ENCODE measurements around the gene PI4KA. TPM values are rescaled to one million over a fixed set of nuclear protein-coding genes. Genes with fewer than 3 reads are reported as not detected.
"Not testable (repeated sequence)": the region's sequence is repeated elsewhere in the genome, so short reads cannot be mapped to it uniquely, and the experiment has no call there.

PI4KA gene
- total RNA-seq, 6 experiments from 2014 or later: 35.3 to 55.4 (median 47.7) TPM

DNA sequence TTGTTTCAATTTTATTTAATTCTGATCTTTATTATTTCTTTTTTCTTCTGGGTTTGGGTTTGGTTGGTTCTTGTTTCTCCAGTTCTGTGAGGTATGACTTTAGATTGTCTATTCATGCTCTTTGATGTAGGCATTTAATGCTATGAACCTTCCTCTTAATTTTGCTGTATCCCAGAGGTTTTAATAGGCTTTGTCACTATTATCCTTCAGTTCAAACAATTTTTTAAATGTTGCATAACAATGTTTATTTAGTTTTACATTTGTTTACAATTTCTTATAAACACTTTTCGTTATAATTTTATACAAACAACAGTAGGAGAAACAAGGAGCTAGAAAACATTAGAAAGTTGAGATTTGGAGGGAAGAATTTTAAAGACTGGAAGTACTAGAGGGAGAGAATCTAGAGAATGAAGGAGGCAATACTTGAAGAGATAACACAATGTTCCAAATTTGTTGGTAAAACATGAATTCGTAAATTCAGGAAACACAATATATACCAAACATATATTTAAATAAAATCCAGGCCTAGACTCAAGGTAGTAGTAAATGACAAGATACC is 180.8 kb downstream of the PI4KA start:
- 60% methylated on average over 2 of the region's 2 CpGs for WGBS (ENCODE audit: insufficient coverage, low coverage, low lambda C conversion rate, missing lambda C conversion rate)
- intact Hi-C loops (cut with DNase I): no loop called here
- no peaks in the 10 kb centered on the region for H3K4me1 ChIP-seq
- no peaks in the 10 kb centered on the region for H3K9me3 ChIP-seq
- ATAC-seq (no peak), DNase-seq (no peak)
- H3K36me3 ChIP-seq: no peaks in the 10 kb centered on the region
- TF ChIP-seq, protein P1, sequence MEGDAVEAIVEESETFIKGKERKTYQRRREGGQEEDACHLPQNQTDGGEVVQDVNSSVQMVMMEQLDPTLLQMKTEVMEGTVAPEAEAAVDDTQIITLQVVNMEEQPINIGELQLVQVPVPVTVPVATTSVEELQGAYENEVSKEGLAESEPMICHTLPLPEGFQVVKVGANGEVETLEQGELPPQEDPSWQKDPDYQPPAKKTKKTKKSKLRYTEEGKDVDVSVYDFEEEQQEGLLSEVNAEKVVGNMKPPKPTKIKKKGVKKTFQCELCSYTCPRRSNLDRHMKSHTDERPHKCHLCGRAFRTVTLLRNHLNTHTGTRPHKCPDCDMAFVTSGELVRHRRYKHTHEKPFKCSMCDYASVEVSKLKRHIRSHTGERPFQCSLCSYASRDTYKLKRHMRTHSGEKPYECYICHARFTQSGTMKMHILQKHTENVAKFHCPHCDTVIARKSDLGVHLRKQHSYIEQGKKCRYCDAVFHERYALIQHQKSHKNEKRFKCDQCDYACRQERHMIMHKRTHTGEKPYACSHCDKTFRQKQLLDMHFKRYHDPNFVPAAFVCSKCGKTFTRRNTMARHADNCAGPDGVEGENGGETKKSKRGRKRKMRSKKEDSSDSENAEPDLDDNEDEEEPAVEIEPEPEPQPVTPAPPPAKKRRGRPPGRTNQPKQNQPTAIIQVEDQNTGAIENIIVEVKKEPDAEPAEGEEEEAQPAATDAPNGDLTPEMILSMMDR (IDR thresholded peaks at IDR 0.05): no peak
- TF ChIP-seq POLR2A (IDR thresholded peaks at IDR 0.05): no peak
- no peak overlapping the region for H3K27ac ChIP-seq
- H3K4me3 ChIP-seq: no peak overlapping the region
- no peaks in the 10 kb centered on the region for H3K27me3 ChIP-seq

DNA sequence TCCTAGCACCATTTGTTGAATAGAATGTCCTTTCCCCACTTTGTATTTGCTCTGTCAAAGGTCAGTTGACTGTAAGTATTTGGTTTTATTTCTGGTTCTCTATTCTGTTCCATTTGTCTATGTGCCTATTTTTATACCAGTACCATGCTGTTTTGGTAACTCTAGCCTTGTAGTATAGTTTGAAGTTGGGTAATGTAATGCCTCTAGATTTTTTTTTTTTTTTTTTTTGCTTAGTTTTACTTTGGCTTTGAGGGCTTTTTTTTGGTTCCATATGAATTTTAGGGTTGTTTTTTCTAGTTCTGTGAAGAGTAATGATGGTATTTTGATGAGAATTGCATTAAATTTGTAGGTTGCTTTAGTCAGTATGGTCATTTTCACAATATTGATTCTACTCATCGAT is 183.0 kb downstream of the PI4KA start:
- 71% methylated on average over 1 of the region's 1 CpG for WGBS (ENCODE audit: insufficient coverage, low coverage, low lambda C conversion rate, missing lambda C conversion rate)
- H3K27ac ChIP-seq; DNase-seq; ATAC-seq; H3K4me3 ChIP-seq; H3K27me3 ChIP-seq; H3K4me1 ChIP-seq; H3K36me3 ChIP-seq; intact Hi-C loops (cut with DNase I); H3K9me3 ChIP-seq: not testable (repeated sequence)

DNA sequence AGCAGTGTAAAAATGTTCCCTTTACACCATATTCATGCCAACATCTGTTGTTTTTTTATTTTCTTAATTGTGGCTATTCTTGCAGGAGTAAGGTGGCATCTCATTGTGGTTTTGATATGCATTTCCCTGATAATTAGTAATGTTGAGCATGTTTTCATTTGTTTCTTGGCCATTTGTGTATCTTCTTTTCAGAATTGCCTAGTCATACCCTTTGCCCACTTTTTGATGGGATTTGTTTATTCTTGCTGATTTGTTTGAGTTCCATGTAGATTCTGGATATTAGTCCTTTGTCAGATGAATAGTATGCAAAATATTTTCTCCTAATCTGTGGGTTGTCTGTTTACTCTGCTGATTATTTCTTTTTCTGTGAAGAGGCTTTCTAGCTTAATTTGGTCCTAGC is 183.6 kb downstream of the PI4KA start:
- Histone ChIP-seq H3K4me3 (no peak overlapping the region), H3K27me3 (no peaks in the 10 kb centered on the region), H3K9me3 (no peaks in the 10 kb centered on the region), H3K4me1 (no peaks in the 10 kb centered on the region), H3K27ac (no peak overlapping the region), H3K36me3 (no peaks in the 10 kb centered on the region)
- intact Hi-C loops (cut with DNase I): no loop called here
- ATAC-seq: no peak
- TF ChIP-seq POLR2A (IDR thresholded peaks at IDR 0.05): no peak
- TF ChIP-seq, protein P1 (IDR thresholded peaks at IDR 0.05): no peak
- no peak for DNase-seq

DNA sequence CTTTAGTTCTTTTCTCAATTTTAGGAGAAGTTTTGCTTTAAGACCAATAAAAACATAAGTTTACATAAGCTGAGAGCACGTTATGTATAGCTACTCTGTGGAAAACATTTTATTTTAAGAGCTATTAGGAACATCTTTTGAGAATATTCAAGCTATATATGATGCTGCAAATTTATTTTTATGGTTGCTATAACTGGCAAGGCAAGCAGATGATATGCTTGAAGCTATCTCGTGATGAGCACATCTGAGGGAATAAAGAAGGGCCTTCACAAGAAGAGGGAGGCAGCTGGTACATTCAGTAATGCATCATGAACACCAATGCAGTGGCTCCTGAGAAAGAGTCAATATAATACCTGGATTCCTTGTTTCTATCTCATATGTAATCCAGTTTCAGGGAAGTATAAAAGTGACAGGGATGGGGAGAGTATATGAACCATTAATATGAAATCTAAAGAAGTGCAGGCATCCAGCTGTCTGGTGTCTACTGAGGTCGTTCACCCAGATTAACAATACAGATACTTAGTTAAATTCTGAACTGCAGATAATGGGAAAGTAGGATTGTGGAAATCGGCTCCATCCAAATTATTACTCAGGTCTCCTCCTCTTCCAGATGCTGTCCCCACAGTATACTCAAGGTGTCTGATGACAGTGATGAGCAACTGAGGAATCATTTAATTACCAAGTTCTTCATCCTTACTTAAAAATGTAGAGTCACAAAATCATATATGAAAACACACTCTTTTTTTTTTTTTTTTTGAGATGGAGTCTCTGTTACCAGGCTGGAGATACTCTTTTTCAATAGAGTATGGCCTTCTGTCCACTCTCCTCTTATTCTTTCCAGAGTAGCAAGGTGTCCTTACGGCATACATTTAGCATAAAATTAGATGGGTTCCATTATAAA is 185.1 kb downstream of the PI4KA start:
- no peak for DNase-seq
- no peak for ATAC-seq
- no peak overlapping the region for H3K27ac ChIP-seq
- no peak overlapping the region for H3K4me3 ChIP-seq
- 44% methylated on average over 5 of the region's 5 CpGs for whole genome bisulfite sequencing (ENCODE audit: insufficient coverage, low coverage, low lambda C conversion rate, missing lambda C conversion rate)
- H3K4me1 ChIP-seq: no peaks in the 10 kb centered on the region
- TF ChIP-seq POLR2A (IDR thresholded peaks at IDR 0.05): no peak
- TF ChIP-seq, protein P1 (IDR thresholded peaks at IDR 0.05): no peak
- H3K36me3 ChIP-seq: no peaks in the 10 kb centered on the region
- no peaks in the 10 kb centered on the region for H3K9me3 ChIP-seq
- intact Hi-C loops (cut with DNase I): no loop called here
- H3K27me3 ChIP-seq: no peaks in the 10 kb centered on the region

DNA sequence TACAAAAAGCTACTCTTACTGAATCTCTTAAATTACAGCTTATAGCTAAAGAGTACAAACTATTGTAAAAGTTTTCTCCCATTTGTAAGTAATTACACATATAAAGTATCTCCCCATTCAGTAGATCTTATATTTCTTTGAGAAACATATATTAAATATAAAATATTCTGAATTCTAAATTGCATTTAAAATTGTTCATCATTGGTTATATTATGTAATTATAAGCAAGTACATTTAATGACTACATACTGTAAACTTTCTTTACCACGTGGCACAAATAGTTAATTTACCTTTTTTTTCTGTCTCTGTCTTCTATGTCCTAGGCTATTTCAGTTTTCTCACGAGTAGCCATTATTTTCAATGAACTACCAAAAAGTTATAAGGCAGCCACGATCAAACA is 185.9 kb downstream of the PI4KA start:
- DNase-seq (no peak), ATAC-seq (no peak)
- H3K27me3 ChIP-seq: no peaks in the 10 kb centered on the region
- H3K27ac ChIP-seq: no peak overlapping the region
- H3K4me3 ChIP-seq: no peak overlapping the region
- H3K9me3 ChIP-seq: no peaks in the 10 kb centered on the region
- intact Hi-C loops (cut with DNase I): no loop called here
- no peaks in the 10 kb centered on the region for H3K4me1 ChIP-seq
- WGBS (ENCODE audit: insufficient coverage, low coverage, low lambda C conversion rate, missing lambda C conversion rate): 51% methylated on average over 3 of the region's 3 CpGs
- no peaks in the 10 kb centered on the region for H3K36me3 ChIP-seq
- TF ChIP-seq, protein P1 (IDR thresholded peaks at IDR 0.05): no peak
- no peak for TF ChIP-seq POLR2A (IDR thresholded peaks at IDR 0.05)

Measured in right lobe of liver (tissue), 6 donors.